Measurements from ENCODE around the gene HSD17B8. TPM values are rescaled to one million over a fixed set of nuclear protein-coding genes. Genes with fewer than 3 reads are reported as not detected.

HSD17B8 gene
- total RNA-seq, 1 experiment from 2014 or later = 79.7 TPM

GRCh38 chr6:33189164-33189563 lies 15.3 kb upstream of the HSD17B8 start:
- in situ Hi-C loops (cut with HindIII; ENCODE audit: low pct_unique_long_range_greater_than_20kb, low sequenced_read_pairs) = no loop called here
- no peak for DNase-seq (ENCODE audit: low read depth)

DNA sequence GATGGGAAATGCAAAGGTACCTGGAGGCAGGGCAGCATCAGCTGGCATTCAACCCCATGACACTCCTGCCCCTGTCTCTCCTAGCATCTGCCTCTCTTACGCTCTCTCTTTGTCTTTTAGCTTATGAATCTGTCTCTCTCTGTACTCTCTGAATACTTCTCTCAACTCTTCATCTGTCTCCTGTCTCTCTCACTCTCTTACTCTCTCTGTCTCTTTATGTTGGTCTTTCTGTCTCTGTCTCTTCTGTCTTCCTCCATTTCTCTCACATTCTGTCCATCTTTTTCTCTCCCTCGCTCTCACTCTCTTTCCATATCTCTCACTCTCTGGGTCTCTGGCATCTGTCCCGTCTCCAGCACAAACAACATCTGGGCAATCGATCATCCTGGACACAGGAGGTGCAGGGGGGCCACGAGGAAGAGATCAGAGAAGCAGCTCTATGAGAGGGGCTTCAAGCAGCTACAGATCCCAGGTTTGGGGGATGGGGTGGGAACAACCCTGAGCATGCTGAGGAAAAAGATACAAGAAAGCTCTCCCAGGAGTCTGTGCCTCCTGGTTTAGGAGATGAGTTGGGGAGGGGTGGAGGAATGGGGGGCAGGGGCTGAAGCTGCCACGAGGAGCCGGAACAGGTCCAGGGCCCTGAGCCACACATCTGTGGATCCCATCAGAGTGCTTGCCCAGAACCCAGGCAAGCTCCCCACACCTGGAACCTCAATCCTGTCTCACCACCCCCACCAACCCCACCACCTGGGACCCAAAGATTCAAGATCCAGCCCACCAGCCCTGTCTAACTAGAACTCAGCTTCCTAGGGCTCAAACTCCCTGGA lies 14.6 kb upstream of the HSD17B8 start:
- no peak for DNase-seq (ENCODE audit: low read depth)
- in situ Hi-C loops (cut with HindIII; ENCODE audit: low pct_unique_long_range_greater_than_20kb, low sequenced_read_pairs) = no loop called here

GRCh38 chr6:33190504-33191107 lies 13.8 kb upstream of the HSD17B8 start:
- no peak for DNase-seq (ENCODE audit: low read depth)
- in situ Hi-C loops (cut with HindIII; ENCODE audit: low pct_unique_long_range_greater_than_20kb, low sequenced_read_pairs) = no loop called here

DNA sequence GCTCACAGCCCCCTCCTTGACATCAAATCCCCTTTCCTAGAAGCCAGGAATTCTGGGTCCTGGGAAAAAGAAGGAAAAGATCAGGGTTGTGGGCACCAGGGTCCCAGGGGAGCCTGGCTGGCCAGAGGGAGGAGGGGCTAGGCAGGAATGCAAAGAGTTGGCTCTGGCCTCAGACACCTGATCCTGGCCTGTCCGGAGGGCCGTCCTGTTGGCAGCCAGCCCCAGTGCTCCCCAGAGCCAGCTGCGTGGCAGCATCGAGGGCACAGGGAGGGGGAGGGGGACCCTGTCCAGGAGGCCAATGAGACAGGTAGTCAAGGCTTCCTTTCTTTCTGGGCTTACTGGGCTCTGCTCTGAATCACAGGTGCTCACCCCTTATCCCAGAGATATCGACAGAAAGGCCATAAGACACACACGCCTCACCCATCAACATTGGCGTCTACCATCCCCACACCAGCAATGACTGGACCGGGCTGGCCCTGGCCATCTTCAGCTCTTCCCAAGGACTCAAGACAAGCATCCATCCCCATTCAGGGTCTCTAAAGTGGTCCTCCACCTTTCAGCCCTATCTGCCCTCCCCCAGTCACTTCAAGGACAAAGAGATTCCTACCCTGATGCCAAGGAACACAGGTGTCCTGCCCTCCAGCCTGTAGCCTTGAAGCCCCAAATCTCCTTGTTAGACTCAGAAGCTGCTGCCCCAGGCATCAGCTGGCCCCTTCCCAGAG lies 12.9 kb upstream of the HSD17B8 start:
- no peak for DNase-seq (ENCODE audit: low read depth)
- in situ Hi-C loops (cut with HindIII; ENCODE audit: low pct_unique_long_range_greater_than_20kb, low sequenced_read_pairs) = no loop called here

GRCh38 chr6:33192105-33192646 lies 12.3 kb upstream of the HSD17B8 start, which contains the start of gene COL11A2:
Gene COL11A2, minus strand, starts transcription at chr6:33192467. Its CDS starts 227 bp downstream, at chr6:33192240.
- DNase-seq (ENCODE audit: low read depth) = no peak
- in situ Hi-C loops (cut with HindIII; ENCODE audit: low pct_unique_long_range_greater_than_20kb, low sequenced_read_pairs) = no loop called here

DNA sequence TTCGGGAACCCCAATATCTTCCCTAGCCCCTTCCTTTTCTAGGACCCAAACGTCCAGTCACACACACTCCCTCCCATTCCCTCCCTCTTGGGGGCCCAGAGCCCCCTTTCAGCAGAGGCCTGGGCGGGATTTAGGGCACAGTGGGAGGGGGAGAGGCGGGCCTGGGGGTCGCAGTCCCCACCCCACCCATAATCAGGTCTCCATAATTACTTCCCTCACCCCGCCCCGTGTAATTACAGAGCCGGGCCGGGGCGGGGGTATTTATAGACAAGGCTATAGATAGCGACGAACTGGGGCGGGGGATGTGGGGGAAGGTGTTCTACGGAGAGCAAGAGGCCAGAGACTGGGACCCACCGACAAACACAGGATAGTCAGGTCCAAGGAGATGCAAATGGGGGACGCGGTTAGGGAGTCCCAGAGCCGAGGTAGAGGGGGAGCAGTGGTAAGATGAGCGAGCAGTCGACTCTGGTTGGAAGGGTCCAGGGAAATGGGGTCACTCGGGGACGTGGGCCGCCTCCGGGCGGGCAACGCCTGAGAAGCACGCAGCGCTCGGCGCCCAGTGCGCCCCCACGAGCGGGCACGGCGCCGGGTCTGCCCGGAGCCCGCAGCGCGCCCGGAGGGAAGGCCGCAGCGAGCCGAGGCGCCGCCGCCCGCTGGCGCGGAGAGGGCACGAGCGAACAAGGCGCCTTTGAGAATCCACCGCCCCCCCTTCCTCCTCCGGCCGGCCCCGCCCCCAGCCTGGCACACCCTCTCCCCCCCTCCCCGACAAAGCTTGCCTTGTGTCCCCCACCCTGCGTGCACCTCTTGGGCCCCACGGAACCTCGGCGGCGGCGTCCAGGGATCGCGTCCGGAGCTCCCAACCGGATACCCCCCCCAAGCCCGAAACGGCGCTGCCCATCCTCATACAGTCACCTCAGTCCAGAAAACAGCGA lies 11.5 kb upstream of the HSD17B8 start:
- in situ Hi-C loops (cut with HindIII; ENCODE audit: low pct_unique_long_range_greater_than_20kb, low sequenced_read_pairs) = no loop called here
- DNase-seq (ENCODE audit: low read depth) = no peak

- in situ Hi-C loops (cut with HindIII; ENCODE audit: low pct_unique_long_range_greater_than_20kb, low sequenced_read_pairs) = no loop called here
Measured at GRCh38 chr6:33193619-33194018, 10.8 kb upstream of the HSD17B8 start.

GRCh38 chr6:33194431-33194979 lies 9.9 kb upstream of the HSD17B8 start:
- in situ Hi-C loops (cut with HindIII; ENCODE audit: low pct_unique_long_range_greater_than_20kb, low sequenced_read_pairs) = no loop called here

More at GRCh38 chr6:33193619-33194018, 10.8 kb upstream of the HSD17B8 start:
- no peak for DNase-seq (ENCODE audit: low read depth)

GRCh38 chr6:33195304-33196165 lies 8.9 kb upstream of the HSD17B8 start:
- DNase-seq (ENCODE audit: low read depth) = no peak
- in situ Hi-C loops (cut with HindIII; ENCODE audit: low pct_unique_long_range_greater_than_20kb, low sequenced_read_pairs) = no loop called here

More at GRCh38 chr6:33194431-33194979, 9.9 kb upstream of the HSD17B8 start:
- DNase-seq (ENCODE audit: low read depth) = no peak

DNA sequence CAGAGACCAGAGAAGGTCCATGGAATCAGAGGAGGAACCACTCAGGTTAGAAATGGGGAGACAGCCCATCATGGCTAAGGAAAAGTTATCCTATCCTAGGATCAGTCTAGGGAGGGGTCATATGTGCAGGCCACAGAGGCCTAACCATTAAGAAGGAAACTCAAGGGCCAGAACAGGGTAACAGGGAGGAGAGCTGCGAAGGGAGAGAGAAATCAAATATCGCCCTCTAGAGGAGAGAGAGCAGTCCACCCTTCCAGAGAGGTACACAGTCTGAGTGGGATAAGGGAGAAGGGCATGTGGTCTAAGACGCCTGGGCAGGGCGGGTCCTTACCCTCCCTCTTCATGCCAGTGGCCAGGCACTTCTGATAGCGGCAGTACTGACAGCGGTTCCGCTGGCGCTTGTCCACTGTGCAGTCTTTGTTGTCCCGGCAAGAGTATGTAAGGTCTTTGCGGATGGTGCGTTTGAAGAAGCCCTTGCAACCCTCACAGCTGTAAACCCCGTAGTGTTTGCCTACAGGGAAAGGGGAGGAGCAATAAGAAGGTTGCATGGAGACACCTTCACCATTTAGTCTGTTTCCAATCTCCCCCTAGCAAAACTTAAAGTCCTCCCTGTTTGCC lies 6.9 kb upstream of the HSD17B8 start:
- in situ Hi-C loops (cut with HindIII; ENCODE audit: low pct_unique_long_range_greater_than_20kb, low sequenced_read_pairs) = no loop called here
- peak; percentile 69 for DNase-seq (ENCODE audit: low read depth)

GRCh38 chr6:33198159-33198852 lies 6.1 kb upstream of the HSD17B8 start:
- in situ Hi-C loops (cut with HindIII; ENCODE audit: low pct_unique_long_range_greater_than_20kb, low sequenced_read_pairs) = no loop called here
- DNase-seq (ENCODE audit: low read depth) = no peak

DNA sequence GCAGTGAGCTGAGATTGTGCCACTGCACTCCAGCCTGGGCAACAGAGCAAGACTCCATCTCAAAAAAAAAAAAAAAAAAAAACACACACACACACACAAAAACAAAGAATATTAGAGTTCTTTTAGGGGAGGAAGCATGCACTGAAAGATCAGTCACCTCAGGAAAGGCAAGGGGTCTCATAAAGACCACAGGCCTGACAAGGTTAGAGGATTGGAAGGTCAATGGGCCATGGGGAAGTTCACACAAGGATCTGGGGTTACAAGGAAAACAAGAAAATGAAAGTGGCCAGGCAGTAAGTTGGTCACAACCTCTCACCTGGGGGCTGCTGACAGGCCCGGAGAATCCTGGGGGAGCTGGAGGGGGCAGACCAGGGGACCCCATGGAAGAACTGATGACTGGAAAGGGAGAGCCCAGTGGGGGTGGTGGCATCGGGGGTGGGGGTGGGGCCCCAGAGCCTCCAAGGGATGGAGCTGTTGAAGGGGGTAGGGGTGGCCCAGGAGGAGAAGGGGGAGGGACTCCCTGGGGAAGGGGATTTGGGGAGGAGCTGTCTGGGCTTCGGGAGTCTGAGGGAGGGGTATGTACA lies 5.5 kb upstream of the HSD17B8 start:
- in situ Hi-C loops (cut with HindIII; ENCODE audit: low pct_unique_long_range_greater_than_20kb, low sequenced_read_pairs) = no loop called here
- DNase-seq (ENCODE audit: low read depth) = no peak

- in situ Hi-C loops (cut with HindIII; ENCODE audit: low pct_unique_long_range_greater_than_20kb, low sequenced_read_pairs) = no loop called here
- DNase-seq (ENCODE audit: low read depth) = peak; percentile 70
Measured at GRCh38 chr6:33199687-33200218, 4.7 kb upstream of the HSD17B8 start.

- in situ Hi-C loops (cut with HindIII; ENCODE audit: low pct_unique_long_range_greater_than_20kb, low sequenced_read_pairs) = no loop called here
- DNase-seq (ENCODE audit: low read depth) = peak; percentile 99
Measured at GRCh38 chr6:33200219-33201146, 4.0 kb upstream of the HSD17B8 start, which contains the start of the genes RXRB and SLC39A7. Gene RXRB, minus strand, starts transcription at chr6:33200665. Its CDS starts 189 bp downstream, at chr6:33200476. Gene SLC39A7, plus strand, starts transcription at chr6:33200867. Its CDS starts 379 bp downstream, at chr6:33201246.
